SU-DHL-6 (cell line): Measurements from ENCODE around the gene SANBR.

Source experiments
- EZH2phosphoT487 ChIP-seq: fragments of 200-600 bp; sonication (generic), shearing (Covaris generic); conservative IDR thresholded peaks from 2 replicates; pipeline ENCODE4 v1.6.1; 2018; ENCODE audit warnings: mild to moderate bottlenecking, antibody characterized with exemption, low read length, moderate library complexity, mixed read lengths
- TF ChIP-seq, protein P1 (sequence below): fragments of 200-600 bp; sonication (generic); IDR thresholded peaks from one replicate; pipeline ENCODE4 v1.5.1; 2017; ENCODE audit warnings: antibody characterized with exemption, mild to moderate bottlenecking, low read length, moderate library complexity; ENCODE audit not compliant: insufficient read depth, poor library complexity, severe bottlenecking

DNA sequence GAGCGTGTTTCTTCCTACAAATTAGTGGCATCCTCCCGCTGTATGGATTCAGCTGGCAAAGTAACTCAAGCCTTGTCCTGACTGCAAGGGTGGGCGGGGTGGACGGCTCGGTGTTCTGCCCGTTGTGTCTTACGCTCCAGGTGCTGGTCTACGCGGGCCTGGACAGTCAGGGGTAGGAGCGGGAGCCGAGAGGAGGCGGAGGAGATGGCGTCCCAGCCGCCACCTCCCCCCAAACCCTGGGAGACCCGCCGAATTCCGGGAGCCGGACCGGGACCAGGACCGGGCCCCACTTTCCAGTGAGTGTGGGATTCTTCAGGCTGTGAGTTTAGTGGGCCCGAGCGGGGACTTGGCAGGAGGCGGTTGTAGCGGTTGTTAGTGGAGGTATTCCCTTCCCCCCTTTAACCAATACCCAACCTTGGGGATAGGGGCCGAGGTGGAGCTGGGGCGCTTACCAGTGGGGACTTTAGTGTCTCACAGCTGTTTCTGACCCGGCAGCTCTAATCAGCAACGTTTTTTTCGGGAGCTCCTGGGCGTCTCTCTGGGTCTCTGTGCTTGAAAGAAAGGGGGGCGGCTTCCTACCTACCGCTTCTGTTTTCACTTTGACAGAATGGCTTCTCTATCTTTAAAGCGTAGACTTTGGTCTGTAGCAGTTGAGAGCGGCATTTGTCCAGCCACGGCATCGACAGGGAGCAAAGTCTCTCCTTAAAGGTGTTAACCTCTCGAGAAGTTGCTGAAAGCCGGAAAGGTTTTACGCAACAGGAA lies 47.9 kb upstream of the SANBR start, which contains the start of the genes PEX13 and PUS10:
- TF ChIP-seq, protein P1, sequence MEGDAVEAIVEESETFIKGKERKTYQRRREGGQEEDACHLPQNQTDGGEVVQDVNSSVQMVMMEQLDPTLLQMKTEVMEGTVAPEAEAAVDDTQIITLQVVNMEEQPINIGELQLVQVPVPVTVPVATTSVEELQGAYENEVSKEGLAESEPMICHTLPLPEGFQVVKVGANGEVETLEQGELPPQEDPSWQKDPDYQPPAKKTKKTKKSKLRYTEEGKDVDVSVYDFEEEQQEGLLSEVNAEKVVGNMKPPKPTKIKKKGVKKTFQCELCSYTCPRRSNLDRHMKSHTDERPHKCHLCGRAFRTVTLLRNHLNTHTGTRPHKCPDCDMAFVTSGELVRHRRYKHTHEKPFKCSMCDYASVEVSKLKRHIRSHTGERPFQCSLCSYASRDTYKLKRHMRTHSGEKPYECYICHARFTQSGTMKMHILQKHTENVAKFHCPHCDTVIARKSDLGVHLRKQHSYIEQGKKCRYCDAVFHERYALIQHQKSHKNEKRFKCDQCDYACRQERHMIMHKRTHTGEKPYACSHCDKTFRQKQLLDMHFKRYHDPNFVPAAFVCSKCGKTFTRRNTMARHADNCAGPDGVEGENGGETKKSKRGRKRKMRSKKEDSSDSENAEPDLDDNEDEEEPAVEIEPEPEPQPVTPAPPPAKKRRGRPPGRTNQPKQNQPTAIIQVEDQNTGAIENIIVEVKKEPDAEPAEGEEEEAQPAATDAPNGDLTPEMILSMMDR, result no peak
- TF ChIP-seq EZH2phosphoT487, result no peak
